ENCODE measurements around the gene RASGEF1C.
"Not testable (repeated sequence)": the region's sequence is repeated elsewhere in the genome, so short reads cannot be mapped to it uniquely, and the experiment has no call there.

- TF ChIP-seq CTCF (conservative IDR thresholded peaks at IDR 0.05; ENCODE audit: low read length); EZH2phosphoT487 (IDR thresholded peaks at IDR 0.05; ENCODE audit: borderline replicate concordance, low read depth, low read length): not testable (repeated sequence)
Observed at GRCh38 chr5:180089628-180090027, 119.4 kb downstream of the RASGEF1C start.
